GM21737 (cell line): ENCODE results near the gene GBP7.
A peak's percentile ranks its signal among the peaks of the same experiment; 100 is the strongest.

Experiments used
- ATAC-seq: cut with Tn5 transposase; IDR thresholded peaks from one replicate; pipeline ENCODE4 v1.9.1; 2021; ENCODE audit warnings: mild to moderate bottlenecking, moderate library complexity; ENCODE audit not compliant: unreplicated experiment

The GBP7 gene

DNA sequence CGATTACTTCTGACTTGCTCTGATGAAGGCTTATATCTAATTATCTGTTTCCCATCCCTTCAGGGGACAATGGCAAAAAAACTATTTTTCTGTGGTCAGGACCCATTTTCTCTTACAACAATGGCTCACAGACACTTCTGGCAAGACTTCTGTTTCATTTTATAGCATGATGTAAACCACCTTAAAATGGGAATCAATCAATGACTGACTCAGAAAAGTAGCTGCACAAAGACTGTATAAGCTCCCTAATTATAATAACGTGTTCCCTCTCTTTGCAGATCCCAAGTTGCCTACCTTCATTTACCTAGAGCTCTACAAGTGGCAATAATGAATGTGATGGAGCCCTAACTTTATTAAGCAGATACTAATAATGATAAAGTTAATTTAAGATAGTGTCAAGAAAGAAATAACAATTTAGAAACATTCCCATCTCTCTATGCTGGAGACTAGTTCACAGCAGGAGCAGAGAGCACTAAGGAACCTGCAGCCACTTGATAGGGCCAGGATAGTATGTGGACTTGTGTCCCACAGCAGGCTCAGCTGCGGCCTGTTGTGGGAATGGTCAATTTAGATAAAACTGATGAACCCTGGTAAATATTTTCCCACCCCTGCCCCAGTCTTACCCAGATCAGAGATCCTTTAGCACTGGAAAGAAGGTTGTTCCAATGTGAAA lies 50.4 kb downstream of the GBP7 start:
- ATAC-seq, result peak; percentile 29

DNA sequence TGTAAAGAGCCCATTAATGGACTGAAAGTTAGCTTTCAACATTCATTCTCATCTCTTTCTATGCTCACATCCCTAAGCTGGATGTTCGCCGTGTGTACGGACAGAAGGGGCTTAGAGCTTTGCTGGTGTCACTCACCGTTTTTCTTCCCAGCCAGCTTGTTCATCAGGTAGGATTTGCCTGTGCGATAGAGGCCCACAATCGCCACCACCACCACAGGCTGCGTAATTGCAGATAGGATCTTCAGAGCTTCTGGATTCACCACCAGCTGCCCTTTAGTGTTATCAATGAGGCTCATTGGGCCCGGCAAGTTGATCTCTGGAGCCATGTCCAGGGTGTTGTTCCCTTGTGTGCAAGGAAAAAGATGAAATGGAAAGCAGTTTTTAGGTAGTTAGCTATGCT lies 54.2 kb downstream of the GBP7 start:
- ATAC-seq, result no peak

DNA sequence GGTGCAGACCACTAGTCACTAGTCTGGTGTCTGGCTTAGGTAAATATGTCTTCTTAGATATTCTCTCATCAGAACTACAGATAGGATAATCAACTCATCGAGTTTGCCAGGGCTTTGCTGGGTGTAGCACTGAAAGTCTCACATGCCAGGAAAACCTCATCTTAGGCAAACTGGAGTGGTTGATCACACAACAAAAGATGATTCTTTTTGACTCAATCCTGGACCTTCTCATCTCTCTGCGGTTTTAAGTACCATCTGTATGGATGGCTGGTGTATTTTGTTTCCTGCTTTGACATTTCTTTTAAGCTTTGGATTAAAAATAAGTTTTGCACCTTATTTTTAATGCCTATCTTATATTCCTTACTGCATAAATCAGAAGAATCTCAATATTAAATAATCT lies 61.1 kb downstream of the GBP7 start:
- ATAC-seq, result no peak

DNA sequence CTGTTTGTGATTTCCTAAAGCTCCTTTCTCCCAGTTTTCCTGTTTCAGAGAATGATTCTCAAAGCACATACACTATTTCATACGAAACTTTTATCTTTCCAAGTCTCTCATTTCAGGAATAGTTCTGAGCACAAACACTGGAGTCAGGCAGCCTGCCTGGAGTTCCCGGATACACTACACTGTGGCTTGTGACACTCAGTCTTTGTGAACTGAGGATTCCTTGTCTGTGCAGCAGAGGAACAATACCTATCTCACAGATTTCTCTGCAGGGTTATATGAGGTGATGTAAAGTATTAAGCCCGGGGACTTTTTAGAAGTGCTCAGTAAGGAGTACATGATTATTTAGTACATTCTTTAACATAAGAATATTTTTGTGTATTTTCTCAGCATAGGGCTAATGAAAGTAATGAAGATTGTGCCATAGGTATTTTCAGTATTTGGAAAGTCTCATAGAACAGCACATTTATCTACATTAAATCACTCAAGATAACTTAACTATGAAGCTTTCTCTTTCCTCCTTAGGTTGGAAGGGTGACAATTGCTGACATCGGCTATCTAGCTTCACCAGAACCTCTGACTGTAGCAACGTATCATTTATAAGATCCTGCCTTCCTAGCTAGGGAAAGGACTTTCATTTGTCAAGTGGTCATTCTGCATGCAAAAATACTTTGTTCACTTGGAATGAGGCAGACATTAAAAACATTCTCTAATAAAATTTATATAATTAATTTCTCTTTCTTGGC lies 62.8 kb downstream of the GBP7 start:
- ATAC-seq, result no peak

DNA sequence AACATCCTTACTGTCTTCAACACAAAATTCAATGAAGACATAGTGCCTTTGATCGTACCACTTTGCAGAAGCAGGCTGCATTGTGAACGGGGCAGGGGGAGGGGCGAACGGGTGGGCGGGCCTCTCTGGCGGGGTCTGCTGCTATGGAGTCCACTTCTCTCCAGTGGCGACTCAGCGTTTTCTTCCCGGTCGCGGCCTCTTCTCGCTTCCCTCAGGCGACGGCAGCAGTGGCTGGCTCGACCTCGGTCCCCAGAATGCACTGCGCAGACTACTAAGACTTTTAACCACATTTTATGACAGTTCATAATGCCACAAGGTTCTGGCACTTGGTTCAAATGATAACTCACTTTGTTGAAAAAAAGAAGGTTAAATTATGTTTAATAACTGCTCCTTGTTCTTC lies 71.1 kb downstream of the GBP7 start:
- no peak for ATAC-seq

DNA sequence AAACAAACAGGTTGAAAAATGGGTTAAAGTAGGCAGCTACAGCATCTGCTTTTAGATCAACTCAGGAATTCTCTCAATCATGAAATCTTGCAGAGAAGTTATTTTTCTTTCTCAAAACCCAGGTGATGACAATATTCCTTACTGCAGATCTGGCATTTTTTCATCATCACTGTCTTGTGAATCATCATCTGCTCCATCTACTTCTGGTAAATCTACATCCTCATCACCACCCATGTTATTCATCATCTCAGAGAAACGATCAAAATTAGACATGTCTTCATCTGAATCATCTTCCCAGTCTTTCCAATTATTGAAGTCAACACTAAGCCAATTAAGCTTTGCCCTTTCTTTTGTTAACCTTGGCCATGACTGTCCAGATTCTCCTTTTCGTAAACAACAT lies 71.7 kb downstream of the GBP7 start:
- no peak for ATAC-seq

DNA sequence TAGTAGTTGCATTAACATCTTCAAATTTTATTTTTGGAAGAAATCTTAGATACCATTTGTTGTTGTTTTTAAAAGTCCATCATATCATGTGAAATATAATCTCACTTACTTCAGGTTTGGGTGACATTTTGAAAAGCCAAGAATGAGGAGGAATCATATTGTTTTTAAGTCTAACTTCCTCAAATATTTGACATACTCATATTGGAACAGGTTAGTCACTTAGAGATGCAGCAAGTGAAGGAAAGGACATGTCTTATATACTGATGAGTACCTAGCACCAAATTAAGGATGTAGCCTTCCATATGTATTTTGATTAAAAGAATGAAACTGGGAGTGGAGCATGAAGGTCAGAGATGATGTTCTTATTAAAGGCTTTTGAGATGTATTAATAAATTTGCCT lies 73.8 kb downstream of the GBP7 start:
- no peak for ATAC-seq

DNA sequence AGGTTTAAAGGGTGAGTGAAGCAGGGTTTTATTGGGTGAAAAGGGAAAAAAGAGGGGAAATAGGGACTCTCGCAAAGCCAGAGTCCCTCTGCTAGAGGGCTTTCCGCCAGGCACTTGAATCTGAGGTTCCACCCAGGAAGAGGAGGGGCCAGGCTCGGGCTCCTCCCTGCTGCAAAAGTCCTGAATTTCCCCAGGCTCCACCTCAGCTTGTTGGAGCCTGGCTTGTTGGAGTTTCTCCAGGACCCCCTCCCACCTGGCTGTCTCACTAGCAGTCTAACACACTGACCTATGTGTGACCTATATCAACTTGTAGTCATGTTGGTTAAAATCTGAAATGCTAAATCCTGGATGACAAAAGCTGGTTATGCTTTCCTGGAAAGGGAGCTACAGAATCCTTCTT lies 75.4 kb downstream of the GBP7 start:
- no peak for ATAC-seq

DNA sequence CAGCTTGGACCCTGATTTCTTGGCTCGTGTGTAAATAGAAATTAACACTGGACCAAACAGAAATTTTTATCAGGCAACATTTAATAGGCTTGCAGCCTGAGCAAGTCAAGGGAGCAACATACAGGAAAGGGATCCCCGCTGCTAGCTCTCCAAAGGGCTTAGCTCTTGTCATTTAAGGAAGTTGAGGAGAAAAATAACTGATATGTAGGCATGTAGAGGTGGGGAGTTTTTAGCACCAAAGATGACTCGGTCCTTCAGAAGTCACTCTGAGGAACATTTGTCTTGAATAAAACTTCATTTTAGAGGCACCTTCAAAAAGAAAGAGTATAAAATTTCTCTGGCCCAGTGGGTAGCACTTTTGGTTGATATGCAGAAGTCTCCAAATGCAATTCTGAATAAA lies 76.9 kb downstream of the GBP7 start:
- ATAC-seq, result no peak

DNA sequence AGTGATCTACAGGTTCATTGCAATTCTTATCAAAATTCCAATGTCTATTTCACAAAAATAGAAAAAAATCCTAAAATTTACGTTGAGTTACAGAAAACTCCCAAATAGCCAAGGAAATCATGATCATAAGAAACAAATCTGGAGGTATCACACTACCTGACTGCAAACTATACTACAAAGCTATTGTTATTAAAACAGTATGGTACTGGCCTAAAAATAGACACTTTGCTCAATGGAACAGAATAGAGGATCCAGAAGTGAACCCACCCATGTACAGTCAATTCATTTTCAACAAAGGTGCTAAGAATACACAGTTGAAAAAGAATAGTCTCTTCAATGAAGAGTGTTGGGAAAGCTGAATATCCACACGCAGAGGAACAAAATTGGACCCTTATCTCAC lies 80.1 kb downstream of the GBP7 start:
- ATAC-seq, result no peak

DNA sequence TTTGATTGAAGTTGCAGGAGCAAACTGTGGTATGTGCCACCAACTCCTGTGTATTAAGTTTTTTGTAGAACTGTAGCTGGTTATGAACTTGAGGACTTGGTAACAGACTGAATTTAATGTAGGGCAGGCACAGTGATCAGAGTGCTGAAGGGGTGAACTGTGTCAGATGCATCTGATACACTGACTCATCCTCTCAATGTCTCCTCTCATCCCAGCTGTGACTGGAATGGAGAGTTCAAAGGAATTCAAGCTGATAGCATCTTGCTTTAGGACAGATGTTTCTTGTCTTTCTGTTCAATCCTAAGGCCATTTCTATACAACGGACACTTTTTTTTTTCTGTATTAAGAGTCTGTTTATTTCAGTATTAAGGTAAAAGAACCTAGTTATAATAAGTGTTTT lies 85.8 kb downstream of the GBP7 start:
- no peak for ATAC-seq

DNA sequence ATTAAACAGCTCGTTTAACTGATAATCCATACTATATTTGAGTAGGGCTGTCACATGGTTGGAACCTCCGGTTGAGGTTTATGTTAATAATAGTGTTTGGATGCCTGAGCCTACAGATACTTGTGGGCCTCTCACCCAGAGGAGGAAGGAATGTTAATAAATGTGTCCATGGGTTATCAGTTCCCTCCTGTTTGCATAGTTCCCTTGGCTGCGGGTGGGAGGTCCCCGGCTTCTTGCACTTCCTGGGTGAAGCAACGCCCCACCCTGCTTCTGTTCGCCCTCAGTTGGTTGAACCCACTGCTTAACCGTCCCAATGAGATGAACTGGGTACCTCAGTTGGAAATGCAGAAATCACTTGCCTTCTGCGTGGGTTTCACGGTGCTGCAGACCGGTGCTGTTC lies 87.2 kb downstream of the GBP7 start:
- no peak for ATAC-seq

DNA sequence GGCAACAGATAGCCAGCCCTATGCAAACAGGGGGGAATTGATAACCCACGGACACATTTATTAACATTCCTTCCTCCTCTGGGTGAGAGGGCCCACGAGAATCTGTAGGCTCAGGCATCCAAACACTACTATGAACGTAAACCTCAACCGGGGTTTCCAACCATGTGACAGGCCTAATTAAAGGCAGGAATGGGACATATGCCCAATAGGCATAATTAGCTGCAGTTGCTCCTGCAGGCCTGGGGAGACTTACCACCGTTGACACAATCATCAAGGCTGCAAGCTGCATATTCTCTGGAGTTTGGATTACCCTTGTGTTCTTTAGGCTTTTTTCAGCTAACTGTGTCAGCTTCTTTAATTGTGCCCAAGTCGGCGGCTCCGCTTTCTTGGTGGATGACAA lies 88.6 kb downstream of the GBP7 start:
- no peak for ATAC-seq

DNA sequence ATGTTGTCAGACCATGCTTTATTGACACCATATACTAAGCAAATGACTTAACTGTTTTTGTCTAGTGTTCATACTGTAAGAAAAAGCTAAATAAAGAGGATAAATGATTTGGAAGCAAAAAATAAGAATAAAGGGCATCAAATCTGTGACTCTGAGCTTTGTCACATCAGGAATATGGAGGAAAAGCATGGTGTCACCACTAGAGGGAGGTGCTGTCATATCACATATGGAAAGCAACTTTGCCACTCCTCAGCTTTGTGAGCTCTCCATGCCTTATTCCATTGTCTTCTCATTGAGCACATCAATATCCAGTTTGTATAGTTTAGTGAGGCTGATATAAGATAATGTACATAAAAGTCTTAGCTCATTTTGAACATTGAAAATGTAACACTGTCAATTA lies 90.0 kb downstream of the GBP7 start:
- ATAC-seq, result no peak
